DND-41 (cell line): ENCODE data around the gene NKD2.

Experiments used
- ATAC-seq: fragments of 200-7000 bp; cut with Tn5 transposase; 3 replicates; pipeline ENCODE4 v1.9.1; 2021; ENCODE audit warnings: low read depth; ENCODE audit not compliant: insufficient read depth
- DNase-seq: peaks from one replicate; pipeline ENCODE4 v3.0.0-alpha.2; 2020
- H2AFZ ChIP-seq: 2 replicates; pipeline ENCODE4 v1.6.0; 2012; ENCODE audit warnings: low read depth, low read length
- H3K27ac ChIP-seq: 2 replicates; pipeline ENCODE4 v1.5.1; 2012; ENCODE audit warnings: low read length, inconsistent platforms
- H3K27me3 ChIP-seq: fragments of 200-600 bp; sonication (generic); 2 replicates; pipeline ENCODE4 v1.6.0; 2012; ENCODE audit warnings: low read length, mild to moderate bottlenecking, inconsistent platforms; ENCODE audit not compliant: insufficient read depth, poor library complexity
- H3K36me3 ChIP-seq: 2 replicates; pipeline ENCODE4 v1.5.1; 2012; ENCODE audit warnings: low read length, inconsistent platforms; ENCODE audit not compliant: insufficient read depth
- H3K4me1 ChIP-seq: 2 replicates; pipeline ENCODE4 v1.5.1; 2012; ENCODE audit warnings: mild to moderate bottlenecking, low read length; ENCODE audit not compliant: insufficient read depth
- H3K4me2 ChIP-seq: 2 replicates; pipeline ENCODE4 v1.6.0; 2012; ENCODE audit warnings: mild to moderate bottlenecking, moderate library complexity, low read length, inconsistent platforms; ENCODE audit not compliant: insufficient read depth
- H3K4me3 ChIP-seq, 2 experiments: fragments of 200-600 bp in 1 of 2; shearing (Covaris generic) in 1 of 2; 2 replicates each; pipeline ENCODE4 v1.5.1; 2012 to 2016; ENCODE audit warnings: inconsistent platforms in 2 of 2, low read length in 2 of 2, mild to moderate bottlenecking in 2 of 2, low read depth in 1 of 2, moderate library complexity in 1 of 2
- H3K79me2 ChIP-seq: 2 replicates; pipeline ENCODE4 v1.6.0; 2012; ENCODE audit warnings: low read length, inconsistent platforms; ENCODE audit not compliant: insufficient read depth
- H3K9ac ChIP-seq: 2 replicates; pipeline ENCODE4 v1.6.0; 2012; ENCODE audit warnings: low read depth, mild to moderate bottlenecking, inconsistent platforms, low read length, moderate library complexity
- H3K9me3 ChIP-seq: 2 replicates; pipeline ENCODE4 v1.5.1; 2012; ENCODE audit warnings: low read length, moderate library complexity, mild to moderate bottlenecking, inconsistent platforms; ENCODE audit not compliant: insufficient read depth, severe bottlenecking
- H4K20me1 ChIP-seq: 2 replicates; pipeline ENCODE4 v1.6.0; 2012; ENCODE audit warnings: low read length; ENCODE audit not compliant: insufficient read depth
- EZH2 ChIP-seq: IDR thresholded peaks from 3 replicates; pipeline ENCODE4 v1.6.1; 2012; ENCODE audit warnings: borderline replicate concordance, low read depth, mild to moderate bottlenecking, moderate library complexity, low read length, inconsistent platforms; ENCODE audit not compliant: severe bottlenecking
- TF ChIP-seq, protein P1 (sequence below): IDR thresholded peaks from 2 replicates; pipeline ENCODE4 v1.5.1; 2012; ENCODE audit warnings: borderline replicate concordance, low read length, moderate library complexity, mild to moderate bottlenecking; ENCODE audit not compliant: poor library complexity, severe bottlenecking; ENCODE audit errors: extremely low read depth

NKD2 gene

DNA sequence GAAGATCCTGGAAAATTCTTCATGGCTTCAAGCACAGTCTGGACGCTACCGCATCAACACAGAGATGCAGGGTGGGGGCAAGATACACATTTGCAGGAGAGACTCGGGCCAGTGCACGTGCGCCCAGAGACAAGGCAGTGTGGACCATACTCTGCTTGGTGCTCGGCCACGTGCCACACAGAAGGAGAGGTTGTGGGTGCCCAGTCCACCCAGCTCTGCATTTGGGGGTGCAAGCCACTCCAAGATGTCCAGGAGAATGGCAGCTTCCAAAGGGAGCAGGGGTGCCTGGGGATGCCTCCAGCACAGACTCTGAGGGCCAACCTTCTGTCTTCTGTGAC lies 4.3 kb downstream of the NKD2 start:
- ATAC-seq (no peak), DNase-seq (no peak)
- Histone ChIP-seq H3K4me2 (no peak overlapping the region), H3K36me3 (peaks cover 72% of the 10 kb centered on the region), H3K9ac (no peak overlapping the region), H4K20me1 (peaks cover 82% of the 10 kb centered on the region), H3K27me3 (peaks cover 3% of the 10 kb centered on the region), H3K4me1 (peaks cover 29% of the 10 kb centered on the region), H3K9me3 (no peaks in the 10 kb centered on the region), H3K4me3 (no peak overlapping the region), H3K27ac (no peak overlapping the region), H3K79me2 (peaks cover 38% of the 10 kb centered on the region), H2AFZ (no peak overlapping the region)
- no peak for TF ChIP-seq EZH2
- TF ChIP-seq, protein P1, sequence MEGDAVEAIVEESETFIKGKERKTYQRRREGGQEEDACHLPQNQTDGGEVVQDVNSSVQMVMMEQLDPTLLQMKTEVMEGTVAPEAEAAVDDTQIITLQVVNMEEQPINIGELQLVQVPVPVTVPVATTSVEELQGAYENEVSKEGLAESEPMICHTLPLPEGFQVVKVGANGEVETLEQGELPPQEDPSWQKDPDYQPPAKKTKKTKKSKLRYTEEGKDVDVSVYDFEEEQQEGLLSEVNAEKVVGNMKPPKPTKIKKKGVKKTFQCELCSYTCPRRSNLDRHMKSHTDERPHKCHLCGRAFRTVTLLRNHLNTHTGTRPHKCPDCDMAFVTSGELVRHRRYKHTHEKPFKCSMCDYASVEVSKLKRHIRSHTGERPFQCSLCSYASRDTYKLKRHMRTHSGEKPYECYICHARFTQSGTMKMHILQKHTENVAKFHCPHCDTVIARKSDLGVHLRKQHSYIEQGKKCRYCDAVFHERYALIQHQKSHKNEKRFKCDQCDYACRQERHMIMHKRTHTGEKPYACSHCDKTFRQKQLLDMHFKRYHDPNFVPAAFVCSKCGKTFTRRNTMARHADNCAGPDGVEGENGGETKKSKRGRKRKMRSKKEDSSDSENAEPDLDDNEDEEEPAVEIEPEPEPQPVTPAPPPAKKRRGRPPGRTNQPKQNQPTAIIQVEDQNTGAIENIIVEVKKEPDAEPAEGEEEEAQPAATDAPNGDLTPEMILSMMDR: no peak

DNA sequence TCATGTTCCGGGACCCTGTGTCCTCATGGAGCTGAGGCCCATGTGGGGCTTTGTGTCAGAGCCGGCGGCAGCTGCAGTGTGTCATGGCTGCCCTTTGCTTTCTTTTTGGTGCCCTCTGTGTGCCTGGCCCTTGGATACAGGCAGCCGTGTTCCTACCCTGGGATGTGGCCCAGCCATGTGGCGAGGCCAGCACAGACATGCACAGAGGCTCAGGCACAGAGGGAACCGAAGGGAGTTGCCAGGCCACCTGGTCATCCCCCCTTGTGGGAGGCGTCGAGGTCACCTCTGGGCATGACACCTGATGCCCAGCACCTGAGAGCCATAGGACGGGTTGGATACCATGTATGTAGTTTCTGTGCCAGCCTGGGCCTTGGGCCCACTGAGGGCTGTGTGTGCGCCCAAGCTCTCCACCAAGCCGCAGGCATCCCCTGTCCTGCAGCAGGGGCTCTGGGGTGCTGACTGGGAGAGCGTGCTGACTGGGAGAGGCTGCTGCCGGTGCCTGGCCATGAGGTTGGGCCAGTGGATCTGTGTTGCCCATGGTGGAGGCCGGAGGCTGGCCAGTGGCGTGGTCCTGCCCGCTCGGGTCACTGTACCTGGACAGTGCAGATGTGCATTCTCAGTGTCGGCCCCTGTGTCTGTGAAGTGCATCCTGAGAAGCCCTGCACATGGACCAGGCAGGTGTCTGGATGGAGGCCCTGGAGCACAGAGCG lies 4.8 kb downstream of the NKD2 start:
- H2AFZ ChIP-seq: no peak overlapping the region
- no peaks in the 10 kb centered on the region for H3K9me3 ChIP-seq
- H3K4me3 ChIP-seq: no peak overlapping the region
- H3K9ac ChIP-seq: no peak overlapping the region
- H3K36me3 ChIP-seq: peaks cover 77% of the 10 kb centered on the region
- no peaks in the 10 kb centered on the region for H3K27me3 ChIP-seq
- H3K79me2 ChIP-seq: peaks cover 38% of the 10 kb centered on the region
- no peak for TF ChIP-seq EZH2
- TF ChIP-seq, protein P1: no peak
- H3K4me2 ChIP-seq: no peak overlapping the region
- peaks cover 83% of the 10 kb centered on the region for H4K20me1 ChIP-seq
- H3K4me1 ChIP-seq: peaks cover 24% of the 10 kb centered on the region
- no peak for ATAC-seq
- no peak for DNase-seq
- H3K27ac ChIP-seq: no peak overlapping the region

DNA sequence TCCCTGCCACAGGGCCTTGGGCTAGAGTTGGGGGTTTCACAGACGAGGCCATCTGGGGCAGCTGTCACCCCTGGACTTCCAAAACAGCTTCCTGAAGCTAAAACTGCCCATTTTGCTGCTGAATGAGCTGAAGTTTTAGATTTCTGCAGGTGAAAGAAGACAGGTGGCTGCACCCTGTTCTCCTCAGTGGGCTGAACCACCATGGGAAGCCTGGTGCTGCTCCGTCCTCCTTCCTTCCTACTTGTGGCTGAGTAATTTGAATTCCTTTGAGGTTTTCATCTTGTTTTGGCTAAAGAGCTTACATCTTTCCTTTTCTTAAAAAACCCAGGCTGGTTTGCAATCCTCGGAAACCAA lies 5.3 kb downstream of the NKD2 start:
- H2AFZ ChIP-seq: no peak overlapping the region
- DNase-seq (no peak), ATAC-seq (no peak)
- H3K27ac ChIP-seq: no peak overlapping the region
- peaks cover 78% of the 10 kb centered on the region for H3K36me3 ChIP-seq
- H3K9ac ChIP-seq: no peak overlapping the region
- H3K79me2 ChIP-seq: peaks cover 38% of the 10 kb centered on the region
- H3K4me2 ChIP-seq: no peak overlapping the region
- peaks cover 22% of the 10 kb centered on the region for H3K4me1 ChIP-seq
- no peaks in the 10 kb centered on the region for H3K27me3 ChIP-seq
- no peak for TF ChIP-seq EZH2
- TF ChIP-seq, protein P1: no peak
- no peak overlapping the region for H3K4me3 ChIP-seq
- H3K9me3 ChIP-seq: no peaks in the 10 kb centered on the region
- H4K20me1 ChIP-seq: peaks cover 88% of the 10 kb centered on the region

DNA sequence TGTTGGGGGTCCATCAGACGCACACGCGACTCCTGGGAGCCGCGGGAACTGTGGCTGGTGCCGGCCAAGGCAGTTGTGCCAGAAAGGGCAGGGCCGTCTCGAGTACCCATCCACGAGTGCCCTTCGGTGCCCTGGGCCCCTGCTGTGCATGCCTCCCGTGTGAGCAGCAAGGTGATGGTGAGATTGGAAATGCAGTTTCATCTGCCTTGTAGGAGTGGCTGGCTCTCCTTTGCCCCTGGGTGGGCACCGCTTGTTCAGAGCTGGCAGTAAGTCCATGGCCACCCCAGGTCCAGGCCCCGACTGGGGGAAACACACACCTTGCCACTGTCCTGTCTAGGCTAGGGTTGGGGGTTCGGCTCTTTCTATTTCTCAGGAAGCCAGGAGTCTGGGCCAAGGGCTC lies 5.7 kb downstream of the NKD2 start:
- no peak for TF ChIP-seq EZH2
- TF ChIP-seq, protein P1: no peak
- Histone ChIP-seq H3K4me3 (no peak overlapping the region), H3K9ac (no peak overlapping the region), H3K4me1 (peaks cover 19% of the 10 kb centered on the region), H3K27me3 (no peaks in the 10 kb centered on the region), H3K79me2 (peaks cover 35% of the 10 kb centered on the region), H3K27ac (no peak overlapping the region), H4K20me1 (peaks cover 92% of the 10 kb centered on the region), H3K4me2 (no peak overlapping the region), H3K9me3 (no peaks in the 10 kb centered on the region), H2AFZ (no peak overlapping the region), H3K36me3 (peaks cover 78% of the 10 kb centered on the region)
- ATAC-seq (no peak), DNase-seq (no peak)
